GM13977 (cell line): Measurements from ENCODE around the gene KREMEN1.

Source experiments
- DNase-seq: peaks from one replicate; pipeline ENCODE4 v3.0.0; 2012; ENCODE audit warnings: low spot score
- CTCF ChIP-seq: IDR thresholded peaks from 2 replicates; pipeline ENCODE4 v1.5.1; 2012; ENCODE audit warnings: mild to moderate bottlenecking, control low read depth; ENCODE audit not compliant: insufficient read depth; ENCODE audit errors: extremely low read depth, missing control alignments
- in situ Hi-C: fragments of 300-500 bp; cut with MboI; formaldehyde crosslinking; loops from one replicate; pipeline ENCODE4 v1.12.0; 2022; ENCODE audit warnings: low sequenced_read_pairs, low pct_unique_long_range_greater_than_20kb, mixed read lengths, inconsistent platforms; ENCODE audit not compliant: unreplicated experiment

The KREMEN1 gene

GRCh38 chr22:29216011-29216872 lies 143.4 kb downstream of the KREMEN1 start:
- no peak for DNase-seq
- in situ Hi-C loops = no loop called here
- no peak for TF ChIP-seq CTCF

GRCh38 chr22:29216873-29217666 lies 144.2 kb downstream of the KREMEN1 start:
- no peak for DNase-seq
- no peak for TF ChIP-seq CTCF
- in situ Hi-C loops = no loop called here
